GM15510 (cell line): Measurements from ENCODE around the gene SCCPDH.

Experiments
- POLR2A ChIP-seq: IDR thresholded peaks from 3 replicates; pipeline ENCODE4 v1.6.1; 2011; ENCODE audit warnings: borderline replicate concordance; ENCODE audit not compliant: insufficient read length; ENCODE audit errors: extremely low read depth

The SCCPDH gene, protein sequence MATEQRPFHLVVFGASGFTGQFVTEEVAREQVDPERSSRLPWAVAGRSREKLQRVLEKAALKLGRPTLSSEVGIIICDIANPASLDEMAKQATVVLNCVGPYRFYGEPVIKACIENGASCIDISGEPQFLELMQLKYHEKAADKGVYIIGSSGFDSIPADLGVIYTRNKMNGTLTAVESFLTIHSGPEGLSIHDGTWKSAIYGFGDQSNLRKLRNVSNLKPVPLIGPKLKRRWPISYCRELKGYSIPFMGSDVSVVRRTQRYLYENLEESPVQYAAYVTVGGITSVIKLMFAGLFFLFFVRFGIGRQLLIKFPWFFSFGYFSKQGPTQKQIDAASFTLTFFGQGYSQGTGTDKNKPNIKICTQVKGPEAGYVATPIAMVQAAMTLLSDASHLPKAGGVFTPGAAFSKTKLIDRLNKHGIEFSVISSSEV

GRCh38 chr1:246724016-246724730 is at the start of gene SCCPDH:
Gene SCCPDH (plus strand): TSS chr1:246724409. CDS start chr1:246724423, 14 bp downstream.
- TF ChIP-seq POLR2A, result peak; percentile 83

GRCh38 chr1:246677842-246678241 is 46.4 kb upstream of the SCCPDH start:
- TF ChIP-seq POLR2A, result no peak

DNA sequence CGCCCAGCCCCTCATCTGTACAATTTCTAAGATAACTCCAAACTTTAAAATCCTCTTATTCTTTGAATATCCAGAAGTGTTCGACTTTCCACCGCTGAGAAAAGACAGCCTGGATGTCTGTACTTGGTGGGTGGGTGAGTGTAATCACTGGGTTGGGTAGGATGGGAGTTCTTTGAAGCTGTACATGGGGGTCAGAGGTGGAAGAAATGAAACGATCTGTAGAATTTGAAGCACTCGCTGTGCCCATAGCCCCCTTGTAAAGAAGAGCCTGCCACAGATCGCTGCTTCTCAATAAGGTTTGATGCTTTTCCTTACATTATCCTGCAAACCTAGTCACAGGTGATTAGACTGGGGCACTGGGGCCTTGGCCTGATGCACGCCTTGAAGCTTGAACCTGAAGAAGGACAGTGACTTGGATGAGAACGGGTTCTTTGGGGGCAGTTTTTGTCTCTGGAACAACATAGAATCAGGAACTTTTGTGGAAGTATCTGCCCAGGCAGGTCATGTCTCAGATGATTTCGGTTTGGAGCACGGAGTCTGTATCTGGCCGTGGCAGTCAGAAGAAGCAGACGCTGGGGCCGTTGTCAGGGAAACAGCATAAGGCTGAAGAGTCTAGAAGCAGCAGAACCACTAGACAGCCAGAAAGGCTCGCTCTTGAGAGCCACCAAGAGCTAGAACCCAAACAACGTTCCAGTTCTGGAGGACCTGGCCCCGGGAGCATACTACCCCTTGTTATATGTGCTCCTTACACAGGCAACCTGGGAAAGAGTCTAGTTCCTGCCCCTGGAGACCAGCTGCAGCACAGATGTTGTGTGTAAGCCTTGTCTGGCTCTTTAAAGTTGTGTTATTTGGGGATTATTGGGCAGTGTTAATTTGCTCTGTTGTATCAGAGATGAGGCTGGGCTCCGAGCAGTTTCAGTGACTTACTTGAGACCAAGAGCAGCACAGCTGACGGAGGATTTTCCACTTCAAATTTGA is 45.1 kb upstream of the SCCPDH start:
- no peak for TF ChIP-seq POLR2A

- TF ChIP-seq POLR2A, result no peak
These were observed 44.4 kb upstream of the SCCPDH start for GRCh38 chr1:246679794-246680177.

- TF ChIP-seq POLR2A, result no peak
These were observed 44.0 kb upstream of the SCCPDH start for GRCh38 chr1:246680190-246680589.

- TF ChIP-seq POLR2A, result no peak
These were observed 43.5 kb upstream of the SCCPDH start for GRCh38 chr1:246680696-246681130.

- TF ChIP-seq POLR2A, result no peak
These were observed 42.0 kb upstream of the SCCPDH start for GRCh38 chr1:246681900-246682895.

DNA sequence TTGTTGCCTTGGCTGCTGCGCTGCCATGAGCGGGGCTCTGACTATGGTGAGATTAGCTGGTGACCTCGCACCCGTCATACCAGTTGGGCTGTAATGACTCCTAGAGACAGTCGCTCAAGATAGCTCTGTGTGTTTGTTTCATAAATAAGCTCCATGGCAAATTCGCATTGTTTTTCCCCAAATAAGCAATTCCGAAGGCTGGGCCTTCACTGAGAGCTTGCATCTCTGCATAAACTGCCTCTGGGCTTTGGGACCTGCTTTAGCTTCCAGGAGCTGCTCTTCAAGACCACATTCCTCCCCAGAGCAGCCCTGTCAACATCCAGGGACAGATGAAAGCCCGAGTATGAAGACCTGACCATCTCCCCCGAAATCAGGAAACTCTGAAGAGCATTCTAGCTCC is 40.7 kb upstream of the SCCPDH start:
- no peak for TF ChIP-seq POLR2A

DNA sequence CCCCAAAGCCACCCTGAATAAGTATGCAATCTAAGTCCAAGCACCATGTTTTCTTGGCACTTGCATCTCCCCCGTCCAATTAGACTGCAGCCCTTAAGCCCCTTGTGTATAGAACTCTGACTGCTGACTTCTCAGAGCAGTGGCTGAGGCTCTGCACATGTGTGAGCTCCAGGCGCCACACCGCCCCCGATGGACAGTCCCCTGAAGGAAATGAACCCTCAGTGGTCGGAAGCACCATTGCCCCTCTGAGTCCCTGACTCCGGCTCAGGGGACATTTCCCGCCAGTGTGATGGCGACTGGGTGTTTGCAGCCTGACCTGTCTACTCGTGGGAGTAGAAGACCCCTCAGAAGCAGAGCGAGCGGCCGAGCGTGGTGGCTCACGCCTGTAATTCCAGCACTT is 37.2 kb upstream of the SCCPDH start:
- no peak for TF ChIP-seq POLR2A

GRCh38 chr1:246689409-246690008 is 34.7 kb upstream of the SCCPDH start:
- TF ChIP-seq POLR2A, result no peak

DNA sequence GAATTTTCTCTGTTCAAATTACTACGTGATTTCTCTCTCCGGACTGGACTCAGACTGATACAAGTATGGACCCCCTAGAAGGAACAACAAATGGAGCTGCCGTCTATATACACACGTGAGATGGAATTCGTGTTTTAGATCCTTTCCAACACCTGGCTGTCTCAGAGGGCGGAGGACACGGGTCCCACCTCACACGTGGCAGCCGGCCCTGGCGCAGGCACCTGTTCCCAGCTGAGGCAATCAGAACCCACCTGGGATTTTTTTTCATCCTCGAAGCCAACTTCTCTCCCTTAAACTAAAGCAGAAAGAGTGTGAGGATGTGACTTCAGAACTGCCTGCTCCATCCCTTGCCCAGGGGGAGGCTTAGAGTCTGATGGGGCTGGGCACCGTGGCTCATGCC is 34.1 kb upstream of the SCCPDH start:
- TF ChIP-seq POLR2A, result no peak

GRCh38 chr1:246691622-246692495 is 32.4 kb upstream of the SCCPDH start:
- TF ChIP-seq POLR2A, result no peak

- TF ChIP-seq POLR2A, result no peak
These were observed 29.1 kb upstream of the SCCPDH start for GRCh38 chr1:246695136-246695535.

DNA sequence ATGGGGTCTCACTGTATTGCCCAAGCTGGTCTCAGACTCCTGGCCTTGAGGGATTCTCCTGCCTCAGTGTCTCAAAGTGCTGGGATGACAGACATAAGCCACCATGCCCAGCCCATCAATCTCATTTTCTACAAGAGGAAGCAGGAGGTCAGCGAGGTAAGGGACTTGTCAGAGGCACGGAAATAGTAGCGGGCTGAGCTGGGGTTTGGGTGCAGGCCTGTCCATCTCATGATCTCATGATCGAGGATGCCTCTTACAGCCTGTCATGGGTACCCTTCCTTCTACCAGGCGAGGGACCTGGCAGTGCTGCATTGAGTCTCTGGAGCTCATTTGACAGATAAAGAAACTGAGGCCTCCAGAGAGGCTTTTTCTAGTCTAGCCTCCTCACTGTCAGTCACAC is 28.5 kb upstream of the SCCPDH start:
- TF ChIP-seq POLR2A, result no peak
